Activated naive CD8-positive, alpha-beta T cell treated with anti-CD3 and anti-CD28 coated beads, Interleukin-2, amount 50 U/mL, for 24 hours (primary cell): Measurements from ENCODE around the gene LCE5A.
"Not testable (repeated sequence)": the region's sequence is repeated elsewhere in the genome, so short reads cannot be mapped to it uniquely, and the experiment has no call there.

ENCODE experiments used
- ATAC-seq: fragments of 150-1000 bp; cut with Tn5 transposase; one replicate; pipeline ENCODE4 v1.10.0; 2021
- DNase-seq: peaks from one replicate; pipeline ENCODE4 v3.0.0; 2021
- H3K27ac Mint-ChIP-seq: one replicate; pipeline ENCODE4 v1.8.0; 2021; ENCODE audit warnings: mild to moderate bottlenecking, mixed read lengths
- H3K27me3 Mint-ChIP-seq: one replicate; pipeline ENCODE4 v1.8.0; 2021; ENCODE audit warnings: mixed read lengths
- H3K36me3 Mint-ChIP-seq: one replicate; pipeline ENCODE4 v1.8.0; 2021; ENCODE audit warnings: low read depth, mixed read lengths
- H3K4me1 Mint-ChIP-seq: one replicate; pipeline ENCODE4 v1.8.0; 2021; ENCODE audit warnings: mixed read lengths
- H3K4me3 Mint-ChIP-seq: one replicate; pipeline ENCODE4 v1.8.0; 2021; ENCODE audit warnings: mild to moderate bottlenecking, moderate library complexity, mixed read lengths
- H3K9me3 Mint-ChIP-seq: one replicate; pipeline ENCODE4 v1.8.0; 2021; ENCODE audit warnings: mixed read lengths

Gene LCE5A

DNA sequence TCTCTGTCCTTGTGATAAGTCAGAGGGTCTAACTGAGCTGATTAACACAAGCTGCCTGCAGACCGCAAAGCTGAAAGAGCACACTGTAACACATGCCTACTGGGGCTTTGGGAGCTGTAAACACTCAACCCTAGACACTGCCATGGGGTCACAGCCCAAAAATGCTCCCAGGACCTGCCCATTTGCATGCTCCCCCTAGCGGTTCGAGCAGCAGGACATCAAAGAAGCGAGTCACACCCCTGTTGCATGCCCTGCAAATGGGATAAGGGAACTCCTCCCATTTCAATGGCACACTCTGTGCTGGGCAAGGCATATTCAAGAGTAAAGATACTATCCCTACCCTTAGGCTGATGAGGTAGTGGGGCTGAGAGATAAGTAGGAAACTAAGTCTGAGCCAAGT lies 33.2 kb downstream of the LCE5A start:
- Mint-ChIP-seq H3K9me3 (no peaks in the 10 kb centered on the region), H3K27ac (no peak overlapping the region), H3K4me1 (no peaks in the 10 kb centered on the region), H3K36me3 (no peaks in the 10 kb centered on the region), H3K4me3 (no peak overlapping the region), H3K27me3 (peaks cover 16% of the 10 kb centered on the region)
- no peak for DNase-seq
- no peak for ATAC-seq

DNA sequence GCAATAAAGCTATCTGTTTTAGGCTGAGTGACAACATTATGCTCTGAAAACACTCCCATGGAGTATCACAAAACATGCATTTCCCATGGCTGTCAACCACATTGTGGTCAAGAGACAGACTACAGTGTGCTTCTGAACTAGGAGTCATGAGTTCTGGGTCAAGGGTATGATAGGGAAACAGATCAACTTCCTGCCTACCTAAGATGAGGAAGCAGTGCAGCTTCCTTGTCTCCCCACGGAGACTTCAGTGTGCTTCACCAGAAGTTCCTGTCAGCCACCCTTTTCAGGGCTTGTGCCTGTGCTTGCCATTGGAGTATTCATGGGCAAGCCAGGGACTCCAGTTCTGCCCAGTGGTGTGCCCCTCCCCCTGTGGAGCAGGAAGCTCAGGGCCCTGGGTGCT lies 36.1 kb downstream of the LCE5A start:
- no peak for DNase-seq
- Mint-ChIP-seq H3K36me3 (no peaks in the 10 kb centered on the region), H3K4me3 (no peak overlapping the region), H3K4me1 (no peaks in the 10 kb centered on the region), H3K9me3 (no peaks in the 10 kb centered on the region), H3K27me3 (peaks cover 10% of the 10 kb centered on the region), H3K27ac (no peak overlapping the region)
- ATAC-seq, result no peak

DNA sequence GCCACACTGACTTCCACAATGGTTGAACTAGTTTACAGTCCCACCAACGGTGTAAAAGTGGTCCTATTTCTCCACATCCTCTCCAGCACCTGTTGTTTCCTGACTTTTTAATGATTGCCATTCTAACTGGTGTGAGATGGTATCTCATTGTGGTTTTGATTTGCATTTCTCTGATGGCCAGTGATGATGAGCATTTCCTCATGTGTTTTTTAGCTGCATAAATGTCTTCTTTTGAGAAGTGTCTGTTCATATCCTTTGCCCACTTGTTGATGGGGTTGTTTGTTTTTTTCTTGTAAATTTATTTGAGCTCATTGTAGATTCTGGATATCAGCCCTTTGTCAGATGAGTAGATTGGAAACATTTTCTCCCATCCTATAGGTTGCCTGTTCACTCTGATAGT lies 37.8 kb downstream of the LCE5A start:
- not testable (repeated sequence) for H3K27ac Mint-ChIP-seq, H3K4me1 Mint-ChIP-seq, H3K9me3 Mint-ChIP-seq, ATAC-seq, H3K36me3 Mint-ChIP-seq, DNase-seq, H3K4me3 Mint-ChIP-seq
- H3K27me3 Mint-ChIP-seq, result peaks cover 11% of the 10 kb centered on the region
